Right lobe of liver (tissue), 4 donors: ENCODE results near the gene TRAF3.

Source experiments
- CTCF ChIP-seq, 4 donors: fragments of 200-600 bp in 3 of 4; fragments of 450-650 bp in 1 of 4; IDR thresholded peaks; one replicate each; pipeline versions ENCODE4 v1.5.1 to v1.8.0; 2016 to 2022; ENCODE audit warnings: antibody characterized with exemption in 4 of 4, mild to moderate bottlenecking in 2 of 4
- POLR2A ChIP-seq: fragments of 450-650 bp; IDR thresholded peaks from one replicate; pipeline ENCODE4 v1.6.1; 2017; ENCODE audit warnings: antibody characterized with exemption, mild to moderate bottlenecking
- donor health status: DM: no; HTN: no; CAD: no.
- donor health status: DM: no; HTN: no; CAD: no.
- donor health status: DM: no; HTN: yes; CAD: no.

GRCh38 chr14:102786768-102787167, 9.5 kb downstream of the TRAF3 start:
- no peak for TF ChIP-seq CTCF (IDR thresholded peaks at IDR 0.05)
- TF ChIP-seq POLR2A = no peak
